MM.1S (cell line): Measurements from ENCODE around the gene SH3TC1.

ENCODE experiments used
- DNase-seq: peaks from one replicate; pipeline ENCODE4 v3.0.0-alpha.2; 2015
- H2AFZ ChIP-seq: fragments of 300-600 bp; sonication (generic); 2 replicates; pipeline ENCODE4 v1.6.0; 2016; ENCODE audit warnings: antibody characterized with exemption, low read length
- H3F3A ChIP-seq: fragments of 300-600 bp; sonication (generic); 2 replicates; pipeline ENCODE4 v1.6.1; 2016; ENCODE audit warnings: mild to moderate bottlenecking, antibody characterized with exemption, low read length, moderate library complexity, mixed read lengths; ENCODE audit not compliant: insufficient read depth
- H3K27ac ChIP-seq: fragments of 300-600 bp; sonication (generic); 2 replicates; pipeline ENCODE4 v1.5.1; 2016; ENCODE audit warnings: mild to moderate bottlenecking, low read length
- H3K27me3 ChIP-seq: fragments of 300-600 bp; sonication (generic); replicated peaks from 2 replicates; pipeline ENCODE4 v1.6.0; 2016; ENCODE audit warnings: low read length; ENCODE audit not compliant: insufficient read depth
- H3K36me3 ChIP-seq: fragments of 300-600 bp; sonication (generic); replicated peaks from 2 replicates; pipeline ENCODE4 v1.6.1; 2016; ENCODE audit warnings: mild to moderate bottlenecking, low read length, mixed read lengths; ENCODE audit not compliant: insufficient read depth
- H3K4me1 ChIP-seq: fragments of 300-600 bp; sonication (generic); 2 replicates; pipeline ENCODE4 v1.6.1; 2016; ENCODE audit warnings: low read length, mixed read lengths
- H3K4me2 ChIP-seq: fragments of 300-600 bp; sonication (generic); 2 replicates; pipeline ENCODE4 v1.6.0; 2016; ENCODE audit warnings: low read depth, low read length
- H3K4me3 ChIP-seq: fragments of 300-600 bp; sonication (generic); 2 replicates; pipeline ENCODE4 v1.5.1; 2016; ENCODE audit warnings: low read length, mixed read lengths
- H3K79me2 ChIP-seq: fragments of 300-600 bp; sonication (generic); 2 replicates; pipeline ENCODE4 v1.6.1; 2016; ENCODE audit warnings: mixed run types, low read length, mixed read lengths
- H3K9ac ChIP-seq: fragments of 300-600 bp; sonication (generic); 2 replicates; pipeline ENCODE4 v1.6.1; 2016; ENCODE audit warnings: low read length, mixed read lengths
- H3K9me2 ChIP-seq: fragments of 300-600 bp; sonication (generic); replicated peaks from 2 replicates; pipeline ENCODE4 v1.6.1; 2016; ENCODE audit warnings: mild to moderate bottlenecking, low read length, mixed read lengths; ENCODE audit not compliant: insufficient read depth
- H3K9me3 ChIP-seq: fragments of 300-600 bp; sonication (generic); replicated peaks from 2 replicates; pipeline ENCODE4 v1.6.1; 2016; ENCODE audit warnings: mild to moderate bottlenecking, low read length, mixed read lengths; ENCODE audit not compliant: insufficient read depth
- H4K20me1 ChIP-seq: fragments of 300-600 bp; sonication (generic); 2 replicates; pipeline ENCODE4 v1.6.1; 2016; ENCODE audit warnings: mild to moderate bottlenecking, low read length, moderate library complexity, mixed read lengths; ENCODE audit not compliant: insufficient read depth
- EZH2 ChIP-seq: fragments of 300-600 bp; sonication (generic); optimal IDR thresholded peaks from 2 replicates; pipeline ENCODE3; 2017; ENCODE audit warnings: low read depth, mild to moderate bottlenecking, antibody characterized with exemption, low read length, mixed read lengths
- EZH2phosphoT487 ChIP-seq: fragments of 300-600 bp; sonication (generic); IDR thresholded peaks from 2 replicates; pipeline ENCODE4 v1.6.1; 2018; ENCODE audit warnings: antibody characterized with exemption, low read length
- TF ChIP-seq, protein P1 (sequence below): fragments of 300-600 bp; sonication (generic); IDR thresholded peaks from 2 replicates; pipeline ENCODE4 v1.5.1; 2016; ENCODE audit warnings: antibody characterized with exemption, low read length, mixed read lengths

SH3TC1 gene

DNA sequence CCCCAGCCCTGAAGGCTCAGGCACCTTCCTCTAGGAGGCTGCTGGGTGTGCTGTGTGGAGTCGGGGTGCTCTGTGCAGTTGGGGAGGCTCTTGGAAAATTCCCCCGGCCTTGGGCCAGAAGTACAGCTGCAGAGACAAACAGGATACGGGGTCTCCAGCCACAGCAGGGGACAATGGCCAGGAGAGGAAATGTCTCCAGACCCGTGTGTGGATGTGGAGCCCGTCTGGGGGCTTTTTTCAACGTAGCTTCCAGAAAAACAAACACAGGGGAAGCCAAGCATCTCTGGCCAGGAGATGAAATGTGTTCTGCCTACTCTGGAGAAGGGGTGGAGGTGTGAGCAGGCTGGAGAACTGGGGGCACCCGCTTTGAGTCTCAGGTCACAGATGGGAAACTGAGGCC is 3.7 kb upstream of the SH3TC1 start:
- Histone ChIP-seq H3K4me1 (peaks cover 15% of the 10 kb centered on the region), H3K27me3 (peaks cover 26% of the 10 kb centered on the region), H3K9me3 (no peaks in the 10 kb centered on the region), H3K9ac (no peak overlapping the region), H3K9me2 (no peaks in the 10 kb centered on the region), H3K4me3 (no peak overlapping the region), H3K27ac (no peak overlapping the region), H2AFZ (no peak overlapping the region), H3F3A (peaks cover 7% of the 10 kb centered on the region; the same call in 1 of the 2 replicates), H3K36me3 (no peaks in the 10 kb centered on the region), H3K79me2 (no peaks in the 10 kb centered on the region), H3K4me2 (no peak overlapping the region), H4K20me1 (no peaks in the 10 kb centered on the region)
- no peak for DNase-seq
- no peak for TF ChIP-seq EZH2
- TF ChIP-seq EZH2phosphoT487: no peak
- TF ChIP-seq, protein P1, sequence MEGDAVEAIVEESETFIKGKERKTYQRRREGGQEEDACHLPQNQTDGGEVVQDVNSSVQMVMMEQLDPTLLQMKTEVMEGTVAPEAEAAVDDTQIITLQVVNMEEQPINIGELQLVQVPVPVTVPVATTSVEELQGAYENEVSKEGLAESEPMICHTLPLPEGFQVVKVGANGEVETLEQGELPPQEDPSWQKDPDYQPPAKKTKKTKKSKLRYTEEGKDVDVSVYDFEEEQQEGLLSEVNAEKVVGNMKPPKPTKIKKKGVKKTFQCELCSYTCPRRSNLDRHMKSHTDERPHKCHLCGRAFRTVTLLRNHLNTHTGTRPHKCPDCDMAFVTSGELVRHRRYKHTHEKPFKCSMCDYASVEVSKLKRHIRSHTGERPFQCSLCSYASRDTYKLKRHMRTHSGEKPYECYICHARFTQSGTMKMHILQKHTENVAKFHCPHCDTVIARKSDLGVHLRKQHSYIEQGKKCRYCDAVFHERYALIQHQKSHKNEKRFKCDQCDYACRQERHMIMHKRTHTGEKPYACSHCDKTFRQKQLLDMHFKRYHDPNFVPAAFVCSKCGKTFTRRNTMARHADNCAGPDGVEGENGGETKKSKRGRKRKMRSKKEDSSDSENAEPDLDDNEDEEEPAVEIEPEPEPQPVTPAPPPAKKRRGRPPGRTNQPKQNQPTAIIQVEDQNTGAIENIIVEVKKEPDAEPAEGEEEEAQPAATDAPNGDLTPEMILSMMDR: no peak

DNA sequence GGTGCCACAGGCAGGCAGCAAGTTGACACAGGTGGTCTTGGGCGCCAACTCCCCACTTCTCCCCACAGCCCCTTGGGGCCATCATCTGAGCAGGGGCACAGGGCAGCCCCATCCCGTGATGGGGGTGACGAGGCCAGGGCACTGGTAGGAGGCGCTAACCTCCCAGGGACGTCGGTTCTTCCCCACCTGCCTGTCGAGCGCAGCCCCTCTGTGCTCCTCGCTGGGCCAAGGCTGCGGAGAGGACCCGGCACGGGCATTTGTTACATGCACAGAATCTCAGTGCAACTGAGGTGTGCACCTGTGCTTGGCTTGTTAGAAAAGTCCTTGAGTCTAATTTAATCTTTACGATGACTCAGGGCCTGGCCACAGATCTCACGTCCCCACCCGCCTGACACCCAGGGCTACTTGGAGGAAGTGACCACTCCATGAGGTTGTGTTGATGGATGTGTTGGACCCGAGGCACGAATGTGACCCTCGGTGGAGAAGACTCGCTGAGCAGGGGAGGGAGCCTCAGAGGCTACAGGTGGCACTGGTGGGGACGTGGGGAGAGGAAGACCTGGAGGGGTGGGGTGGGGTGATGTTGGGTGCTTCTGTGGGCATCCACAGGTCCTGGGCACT is 3.1 kb upstream of the SH3TC1 start:
- TF ChIP-seq, protein P1: no peak
- no peak for TF ChIP-seq EZH2phosphoT487
- TF ChIP-seq EZH2: no peak
- no peaks in the 10 kb centered on the region for H3K36me3 ChIP-seq
- H3K4me1 ChIP-seq: peaks cover 12% of the 10 kb centered on the region

DNA sequence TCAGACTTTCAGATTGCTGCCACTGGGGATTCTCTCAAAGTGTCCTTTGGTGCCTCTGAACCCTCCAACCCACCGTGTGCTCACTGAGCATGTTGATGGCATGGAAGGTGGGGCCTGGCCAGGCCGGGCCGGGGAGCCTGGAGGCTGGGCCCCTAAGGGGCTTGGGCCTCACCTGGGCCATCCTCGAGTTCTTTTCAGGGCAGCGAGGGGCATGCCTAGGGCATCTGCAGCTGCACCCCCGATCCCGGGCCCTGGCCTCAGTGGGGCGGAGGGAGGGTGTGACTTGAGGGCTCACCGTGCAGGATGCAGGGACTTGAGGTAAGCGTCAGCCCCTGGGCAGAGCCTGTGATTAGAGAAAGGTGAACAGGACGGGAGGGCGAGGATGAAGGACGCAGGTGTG is 1.6 kb upstream of the SH3TC1 start:
- Histone ChIP-seq H3K4me1 (peaks cover 6% of the 10 kb centered on the region), H3K9me3 (no peaks in the 10 kb centered on the region), H3K36me3 (no peaks in the 10 kb centered on the region), H3K79me2 (no peaks in the 10 kb centered on the region), H3K4me3 (no peak overlapping the region), H3K27me3 (peaks cover 26% of the 10 kb centered on the region), H2AFZ (no peak overlapping the region), H3K9ac (no peak overlapping the region), H3K27ac (no peak overlapping the region), H3K9me2 (no peaks in the 10 kb centered on the region), H3K4me2 (no peak overlapping the region), H4K20me1 (no peaks in the 10 kb centered on the region), H3F3A (no peaks in the 10 kb centered on the region)
- no peak for DNase-seq
- TF ChIP-seq EZH2phosphoT487 (no peak), EZH2 (no peak)
- TF ChIP-seq, protein P1: no peak

More for the DNA sequence above, 3.1 kb upstream of the SH3TC1 start:
- H3K79me2 ChIP-seq: no peaks in the 10 kb centered on the region
- no peaks in the 10 kb centered on the region for H3K9me3 ChIP-seq
- H3K4me3 ChIP-seq: no peak overlapping the region
- peaks cover 26% of the 10 kb centered on the region for H3K27me3 ChIP-seq
- H4K20me1 ChIP-seq: no peaks in the 10 kb centered on the region
- DNase-seq: no peak
- H2AFZ ChIP-seq: no peak overlapping the region
- no peaks in the 10 kb centered on the region for H3K9me2 ChIP-seq
- H3K9ac ChIP-seq: no peak overlapping the region
- H3K27ac ChIP-seq: no peak overlapping the region
- no peak overlapping the region for H3K4me2 ChIP-seq
- H3F3A ChIP-seq: peaks cover 7% of the 10 kb centered on the region; the same call in 1 of the 2 replicates
